Fibroblast of mammary gland (primary cell): ENCODE data around the gene MGME1.
"Not testable (repeated sequence)": the region's sequence is repeated elsewhere in the genome, so short reads cannot be mapped to it uniquely, and the experiment has no call there.

Experiments used
- DNase-seq: peaks from one replicate; pipeline ENCODE4 v3.0.0-alpha.2; 2010; ENCODE audit warnings: low read depth
- H3K4me3 ChIP-seq: 2 replicates; pipeline ENCODE4 v1.5.1; 2011; ENCODE audit warnings: low read depth, mild to moderate bottlenecking, low read length, moderate library complexity; ENCODE audit not compliant: control insufficient read depth
- TF ChIP-seq, protein P1 (sequence below): conservative IDR thresholded peaks from 2 replicates; pipeline ENCODE4 v1.5.1; 2011; ENCODE audit warnings: low read depth, low read length, inconsistent platforms; ENCODE audit not compliant: control insufficient read depth, insufficient read depth

The MGME1 gene

DNA sequence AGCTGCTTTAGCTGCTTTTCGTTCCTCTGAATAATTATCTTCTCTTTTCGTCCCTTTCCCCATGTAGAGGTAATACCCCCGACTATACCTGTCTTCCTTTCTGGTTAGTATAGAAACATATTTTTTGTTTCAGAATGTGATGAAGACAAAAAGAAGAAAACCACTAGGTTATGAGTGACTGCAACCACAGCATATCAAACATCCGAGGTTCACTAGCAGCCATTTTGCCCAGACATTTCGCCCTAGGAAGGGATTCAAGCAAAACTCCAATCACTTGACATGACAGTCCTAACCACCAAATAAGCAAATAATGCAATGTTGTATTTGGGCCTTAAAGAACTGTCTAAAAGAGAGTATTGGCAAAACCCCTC is 9.6 kb upstream of the MGME1 start:
- DNase-seq, result no peak
- H3K4me3 ChIP-seq, result no peak overlapping the region

DNA sequence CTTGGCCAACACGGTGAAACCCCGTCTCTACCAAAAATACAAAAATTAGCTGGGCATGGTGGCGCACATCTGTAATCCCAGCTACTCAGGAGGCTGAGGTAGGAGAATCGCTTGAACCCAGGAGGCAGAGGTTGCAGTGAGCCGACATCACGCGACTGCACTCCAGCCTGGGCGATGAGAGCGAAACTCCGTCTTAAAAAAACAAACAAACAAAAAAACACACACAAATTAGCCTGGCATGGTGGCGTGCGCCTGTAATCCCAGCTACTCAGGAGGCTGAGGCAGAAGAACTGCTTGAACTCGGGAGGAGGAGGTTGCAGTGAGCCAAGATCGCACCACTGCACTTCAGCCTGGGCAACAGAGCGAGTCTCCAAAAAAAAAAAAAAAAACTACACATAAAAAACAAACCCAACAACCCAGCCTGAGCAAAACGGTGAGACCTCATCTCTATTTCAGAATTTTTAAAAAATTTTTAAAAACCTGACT is 8.4 kb upstream of the MGME1 start:
- H3K4me3 ChIP-seq, result not testable (repeated sequence)

More for the DNA sequence above, 9.6 kb upstream of the MGME1 start:
- TF ChIP-seq, protein P1, sequence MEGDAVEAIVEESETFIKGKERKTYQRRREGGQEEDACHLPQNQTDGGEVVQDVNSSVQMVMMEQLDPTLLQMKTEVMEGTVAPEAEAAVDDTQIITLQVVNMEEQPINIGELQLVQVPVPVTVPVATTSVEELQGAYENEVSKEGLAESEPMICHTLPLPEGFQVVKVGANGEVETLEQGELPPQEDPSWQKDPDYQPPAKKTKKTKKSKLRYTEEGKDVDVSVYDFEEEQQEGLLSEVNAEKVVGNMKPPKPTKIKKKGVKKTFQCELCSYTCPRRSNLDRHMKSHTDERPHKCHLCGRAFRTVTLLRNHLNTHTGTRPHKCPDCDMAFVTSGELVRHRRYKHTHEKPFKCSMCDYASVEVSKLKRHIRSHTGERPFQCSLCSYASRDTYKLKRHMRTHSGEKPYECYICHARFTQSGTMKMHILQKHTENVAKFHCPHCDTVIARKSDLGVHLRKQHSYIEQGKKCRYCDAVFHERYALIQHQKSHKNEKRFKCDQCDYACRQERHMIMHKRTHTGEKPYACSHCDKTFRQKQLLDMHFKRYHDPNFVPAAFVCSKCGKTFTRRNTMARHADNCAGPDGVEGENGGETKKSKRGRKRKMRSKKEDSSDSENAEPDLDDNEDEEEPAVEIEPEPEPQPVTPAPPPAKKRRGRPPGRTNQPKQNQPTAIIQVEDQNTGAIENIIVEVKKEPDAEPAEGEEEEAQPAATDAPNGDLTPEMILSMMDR, result no peak

DNA sequence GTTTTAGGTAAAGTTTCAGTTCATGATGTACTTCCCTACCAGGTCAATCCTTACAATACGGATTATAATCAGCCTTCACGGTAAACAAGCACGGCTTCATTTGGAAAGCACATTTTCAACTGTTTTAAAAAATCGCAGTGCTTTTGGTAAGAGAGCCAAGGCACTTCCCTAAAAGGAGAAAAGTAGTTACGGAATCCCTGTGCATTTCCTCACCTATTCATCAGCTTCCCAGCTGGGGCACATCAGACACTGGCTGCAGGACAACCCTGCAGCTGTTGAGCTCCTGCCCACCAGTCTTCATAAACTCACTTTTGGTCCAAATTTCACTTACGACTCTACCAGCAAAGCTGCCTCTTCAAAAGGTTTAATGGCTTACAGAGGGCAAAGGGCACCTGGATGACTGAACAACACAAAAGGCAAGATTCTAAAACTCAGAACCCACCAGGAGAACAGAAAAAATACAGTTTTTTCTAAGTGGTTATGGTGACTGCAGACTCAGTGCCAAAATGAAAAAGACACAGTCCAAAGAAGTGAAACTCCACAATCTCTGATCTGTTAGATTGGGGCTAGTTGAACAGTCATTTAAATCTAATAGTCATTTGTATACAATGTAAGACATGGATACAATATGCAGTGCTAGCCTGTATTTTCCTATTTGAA is 7.8 kb upstream of the MGME1 start:
- TF ChIP-seq, protein P1, result no peak
- peak; percentile 79 for DNase-seq
- no peak overlapping the region for H3K4me3 ChIP-seq

More for the DNA sequence above, 8.4 kb upstream of the MGME1 start:
- DNase-seq, result not testable (repeated sequence)

DNA sequence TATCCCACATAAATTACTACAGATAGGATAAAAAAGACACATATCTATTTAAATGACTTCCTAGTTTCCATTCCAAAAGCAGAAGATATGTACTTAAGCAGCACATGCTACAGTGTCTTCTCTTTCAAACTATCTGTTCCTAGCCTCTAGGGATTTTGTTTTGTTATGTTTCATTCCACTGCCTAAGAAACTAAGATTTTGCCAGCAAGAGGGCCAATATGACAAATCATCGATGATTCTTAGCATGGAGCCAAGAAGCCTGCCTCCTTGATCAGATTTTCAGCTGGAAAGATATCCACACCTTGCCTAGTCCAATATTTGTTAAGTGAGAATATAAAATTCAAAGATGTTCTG is 7.3 kb upstream of the MGME1 start:
- TF ChIP-seq, protein P1, result no peak
- no peak overlapping the region for H3K4me3 ChIP-seq
- DNase-seq, result peak; percentile 64

DNA sequence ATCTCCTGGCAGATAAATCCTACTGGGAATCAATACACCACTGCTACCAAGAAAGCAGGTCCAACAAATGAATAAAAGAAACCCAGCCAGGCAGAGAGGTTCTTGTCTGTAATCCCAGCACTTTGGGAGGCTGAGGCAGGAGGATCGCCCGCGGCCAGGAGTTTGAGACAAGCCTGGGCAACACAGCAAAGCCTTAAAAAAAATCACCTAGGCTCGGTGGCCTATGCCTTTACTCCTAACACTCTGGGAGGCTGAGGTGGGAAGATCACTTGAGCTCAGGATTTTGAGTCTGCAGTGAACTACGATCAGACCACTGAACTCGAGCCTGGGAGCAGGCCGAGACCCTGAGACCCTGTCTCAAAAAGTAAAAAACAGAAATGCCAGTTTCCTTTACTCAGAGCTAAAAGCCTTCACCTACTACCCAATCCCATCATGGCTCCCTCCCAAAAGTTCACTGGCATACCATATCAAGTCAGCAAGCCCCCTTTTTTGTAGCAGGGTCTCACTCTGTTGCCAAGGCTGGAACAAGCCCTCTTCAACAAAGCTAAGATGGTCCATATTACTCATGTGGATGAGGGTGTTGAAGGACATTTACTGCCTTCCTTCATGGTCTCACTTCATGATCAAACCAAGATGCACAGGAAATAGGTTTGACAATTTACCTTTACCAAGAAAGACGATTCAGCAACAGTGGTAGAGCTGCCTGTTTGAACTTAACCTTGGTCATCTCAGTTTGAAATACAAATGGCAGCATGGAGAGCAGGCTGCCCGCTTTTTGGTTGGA is 5.5 kb upstream of the MGME1 start:
- DNase-seq, result no peak
- TF ChIP-seq, protein P1, result no peak
- no peak overlapping the region for H3K4me3 ChIP-seq

DNA sequence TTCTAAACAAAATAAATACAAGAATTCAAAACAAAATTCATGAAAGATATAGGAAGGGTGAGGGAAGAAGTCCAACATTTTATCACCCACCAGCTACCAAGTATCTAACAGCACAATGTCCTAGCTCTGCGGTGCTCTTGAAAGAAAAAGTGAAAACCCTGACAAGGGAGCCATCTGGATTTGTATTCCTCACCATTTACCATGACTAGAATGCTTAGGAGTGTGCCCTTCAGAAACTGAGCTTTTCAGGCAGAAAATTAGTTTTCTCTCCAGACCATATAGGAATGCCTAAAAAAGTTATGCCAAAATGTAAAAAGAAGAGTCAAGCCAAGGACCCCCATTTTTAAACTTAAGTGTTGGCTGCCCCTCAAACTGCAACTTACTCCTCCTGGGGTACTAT is 4.7 kb upstream of the MGME1 start:
- TF ChIP-seq, protein P1, result no peak
- DNase-seq, result no peak
- no peak overlapping the region for H3K4me3 ChIP-seq

DNA sequence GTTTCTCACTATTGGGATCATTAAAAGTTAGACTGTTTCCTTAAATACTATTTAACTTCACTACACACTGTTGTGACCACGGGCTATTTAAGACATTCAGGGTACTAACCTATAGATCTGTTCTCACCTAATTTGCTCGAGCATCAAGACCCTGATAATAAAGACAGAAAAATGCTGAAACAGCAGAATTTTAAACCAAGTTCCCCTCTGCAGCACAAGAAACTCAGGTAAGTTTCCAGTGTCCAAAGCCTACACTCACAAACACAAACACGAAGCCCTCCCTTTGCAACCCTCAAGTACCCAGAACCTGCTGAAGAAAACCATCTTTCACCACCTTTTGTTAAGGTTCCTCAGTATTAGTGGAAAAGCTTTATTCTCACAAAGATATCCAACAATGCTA is 4.2 kb upstream of the MGME1 start:
- DNase-seq, result no peak
- TF ChIP-seq, protein P1, result no peak
- no peak overlapping the region for H3K4me3 ChIP-seq
